NCI-H446 treated with DMSO at 0.1 percent for 48 hours (cell line): ENCODE data around the gene TNIK.

ENCODE experiments used
- DNase-seq: peaks from one replicate; lab custom pipeline; 2025; lab: John Stamatoyannopoulos, UW

Gene TNIK

DNA sequence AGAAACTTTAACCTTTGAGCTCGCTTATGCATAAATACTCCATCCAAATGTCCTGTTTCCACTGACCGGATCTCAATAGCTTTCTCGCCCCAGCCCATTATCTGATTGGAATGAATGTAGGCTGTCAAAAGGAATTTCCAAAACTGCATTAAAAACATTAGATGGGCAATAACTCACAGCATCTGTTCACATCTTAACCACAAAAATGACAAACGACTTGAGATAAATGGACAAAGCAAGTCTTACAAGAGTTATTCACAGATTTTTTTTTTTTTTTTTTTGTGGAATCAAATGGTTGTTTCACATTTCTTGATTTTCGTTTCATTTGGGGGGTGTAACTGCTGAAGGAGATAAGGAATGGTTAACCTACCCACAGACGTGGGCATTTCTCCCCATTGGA, 394.0 kb downstream of the TNIK start:
- DNase-seq, result no peak

DNA sequence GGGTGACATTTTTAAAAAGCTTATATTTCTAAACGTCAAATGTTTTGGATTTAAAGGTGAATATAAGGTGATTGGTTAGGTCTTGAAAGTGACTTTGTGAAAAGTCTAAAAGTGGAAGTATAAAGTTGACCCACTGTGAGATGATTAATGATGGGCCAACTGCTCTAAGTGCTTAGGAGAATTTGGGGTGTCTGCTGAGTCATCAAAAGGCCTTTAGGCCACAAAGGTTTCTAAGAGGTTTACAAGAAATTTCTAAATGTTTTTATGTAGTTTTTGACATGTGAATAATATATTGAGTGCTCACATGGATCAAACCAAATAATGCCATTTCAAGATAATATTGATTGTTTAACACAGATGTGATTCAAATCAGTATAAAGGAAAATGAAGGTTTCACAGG, 394.5 kb downstream of the TNIK start:
- DNase-seq, result no peak

DNA sequence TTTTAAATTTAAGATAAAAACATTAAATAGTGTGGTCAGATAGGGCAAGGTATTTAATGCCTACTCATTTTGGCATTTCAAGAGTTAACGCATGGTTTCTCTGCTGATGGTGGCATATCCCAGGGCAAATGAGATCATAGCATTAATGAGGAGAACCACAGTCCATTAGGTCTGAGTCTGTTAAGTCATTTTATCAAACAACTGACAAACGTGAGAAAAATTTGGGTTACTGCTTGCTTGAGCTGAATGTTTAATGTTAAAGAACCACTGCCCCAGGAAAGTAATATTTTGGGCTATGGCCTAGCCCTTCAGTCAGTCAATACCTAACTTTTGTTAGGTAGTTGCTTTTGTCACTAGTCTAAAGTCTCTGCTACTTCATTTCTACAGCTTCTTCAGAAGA, 395.7 kb downstream of the TNIK start:
- no peak for DNase-seq

DNA sequence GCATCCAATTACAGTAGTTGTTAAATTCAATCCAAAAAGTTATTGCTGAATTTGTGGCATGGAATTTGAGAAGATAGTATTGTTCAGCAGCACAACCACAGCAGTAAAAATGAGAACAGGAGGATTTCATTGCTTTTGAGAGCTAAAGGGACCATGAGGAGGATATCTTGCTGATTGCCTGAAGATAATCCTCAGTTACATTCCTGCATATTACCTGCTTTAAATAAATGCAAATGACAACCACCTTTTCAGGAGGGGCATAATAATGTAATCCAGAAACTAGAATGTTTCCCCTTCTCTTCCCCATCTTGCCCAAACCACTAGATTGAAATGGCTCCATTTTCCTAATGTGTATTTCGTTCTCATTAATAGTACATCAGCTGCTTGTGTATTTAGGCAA, 398.5 kb downstream of the TNIK start:
- DNase-seq, result no peak

DNA sequence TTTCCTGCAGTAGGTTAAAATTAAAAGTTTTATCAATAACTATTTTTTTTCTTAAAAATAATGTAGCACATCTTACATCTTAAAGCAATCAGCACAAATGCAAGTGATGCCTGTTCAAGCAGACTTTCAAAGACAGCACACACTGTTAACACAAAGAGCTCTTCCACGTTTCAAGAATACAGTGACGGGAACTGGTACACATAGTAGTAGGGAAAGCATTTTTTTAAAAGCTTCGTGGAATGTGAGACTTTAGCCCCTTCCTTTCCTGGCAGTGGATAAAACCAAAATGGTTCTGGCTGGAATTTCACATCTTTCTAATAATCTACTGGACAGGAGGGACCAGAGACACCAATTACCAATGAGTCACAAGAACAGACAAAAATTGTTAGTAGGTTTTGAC, 400.2 kb downstream of the TNIK start:
- no peak for DNase-seq

DNA sequence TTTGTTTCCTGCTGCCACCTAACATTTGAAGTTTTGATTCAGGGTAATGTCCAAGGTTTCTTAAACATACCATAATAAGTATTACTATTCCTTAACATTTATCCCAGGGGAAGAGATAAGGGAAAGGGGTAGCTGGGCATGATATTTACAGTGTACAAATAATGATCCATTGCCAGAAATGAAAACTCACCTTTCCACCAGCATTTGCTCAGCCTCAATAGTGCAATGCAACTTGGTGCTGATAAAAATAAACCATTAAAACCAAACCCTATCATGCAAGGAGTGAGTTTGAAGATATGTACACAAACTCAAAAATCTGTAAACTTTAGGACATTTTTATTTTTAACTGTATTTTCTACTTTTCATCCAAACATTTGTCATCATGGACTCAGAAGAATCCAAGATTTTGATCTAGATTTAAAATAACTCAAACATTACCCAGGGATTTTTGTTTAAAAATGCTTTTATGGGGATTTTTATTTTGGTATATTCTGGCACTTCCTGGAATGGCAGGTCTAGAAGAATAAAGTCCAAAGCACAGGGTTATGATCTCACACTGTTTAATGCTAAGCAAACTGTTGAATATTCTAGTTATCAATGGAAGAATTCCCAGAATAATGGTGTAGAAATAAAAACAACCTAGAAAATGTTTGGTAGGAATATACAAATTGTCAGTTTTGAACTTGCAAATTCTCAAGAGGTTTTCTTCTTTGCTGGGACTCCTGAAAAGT, 401.2 kb downstream of the TNIK start:
- no peak for DNase-seq

DNA sequence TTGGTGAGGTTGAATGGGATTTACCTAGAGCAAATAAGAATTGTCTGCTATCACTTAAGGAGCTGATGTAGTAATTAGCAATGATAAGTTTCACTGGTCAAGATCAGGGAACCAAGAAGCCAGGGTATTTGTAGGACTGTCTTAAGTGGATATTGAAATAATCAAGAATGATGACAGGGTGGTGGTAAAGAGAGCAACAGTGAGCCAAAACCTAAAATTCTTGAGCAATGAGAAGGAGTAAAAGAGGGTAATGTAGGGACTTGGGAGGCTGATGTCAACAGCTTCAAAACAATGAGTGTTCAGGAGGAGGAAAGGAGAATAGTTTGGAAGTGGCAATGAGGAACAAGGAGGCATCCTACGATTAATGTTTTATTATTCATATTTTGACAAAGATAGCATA, 402.1 kb downstream of the TNIK start:
- no peak for DNase-seq

DNA sequence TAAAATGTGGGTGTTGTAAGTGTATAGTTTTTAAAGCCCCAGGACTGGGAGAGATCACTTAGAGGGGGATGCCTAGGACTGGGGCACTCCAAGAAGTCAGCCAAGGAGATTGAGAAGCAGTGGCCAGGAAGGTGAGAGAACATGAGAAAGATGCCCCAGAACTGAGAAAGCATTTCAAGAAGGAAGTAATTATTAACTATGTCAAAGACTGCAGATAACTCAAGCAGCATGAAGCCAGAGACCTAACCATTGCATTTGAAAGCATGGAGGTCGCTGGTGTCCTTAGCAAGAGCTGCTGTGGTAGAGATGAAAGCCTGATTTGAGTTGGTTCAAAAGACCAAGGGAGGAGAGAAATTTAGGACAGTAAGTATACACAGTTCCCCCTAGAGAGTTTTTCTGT, 403.1 kb downstream of the TNIK start:
- DNase-seq, result no peak

DNA sequence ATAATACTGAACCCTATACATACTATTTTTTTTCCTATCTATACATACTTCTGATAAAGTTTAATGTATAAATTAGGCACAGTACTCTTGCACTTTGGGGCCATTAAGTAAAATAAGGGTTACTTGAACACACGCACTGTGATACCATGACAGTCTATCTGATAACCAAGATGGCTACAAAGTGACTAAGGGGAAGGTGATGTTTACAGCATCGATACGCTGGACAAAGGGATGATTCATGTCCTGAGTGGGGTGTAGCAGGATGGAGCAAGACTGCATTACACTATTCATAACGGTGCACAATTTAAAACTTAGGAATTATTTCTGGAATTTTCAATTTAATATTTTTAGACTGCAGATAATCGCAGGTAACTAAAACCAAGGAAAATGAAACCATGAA, 403.7 kb downstream of the TNIK start:
- DNase-seq, result no peak

DNA sequence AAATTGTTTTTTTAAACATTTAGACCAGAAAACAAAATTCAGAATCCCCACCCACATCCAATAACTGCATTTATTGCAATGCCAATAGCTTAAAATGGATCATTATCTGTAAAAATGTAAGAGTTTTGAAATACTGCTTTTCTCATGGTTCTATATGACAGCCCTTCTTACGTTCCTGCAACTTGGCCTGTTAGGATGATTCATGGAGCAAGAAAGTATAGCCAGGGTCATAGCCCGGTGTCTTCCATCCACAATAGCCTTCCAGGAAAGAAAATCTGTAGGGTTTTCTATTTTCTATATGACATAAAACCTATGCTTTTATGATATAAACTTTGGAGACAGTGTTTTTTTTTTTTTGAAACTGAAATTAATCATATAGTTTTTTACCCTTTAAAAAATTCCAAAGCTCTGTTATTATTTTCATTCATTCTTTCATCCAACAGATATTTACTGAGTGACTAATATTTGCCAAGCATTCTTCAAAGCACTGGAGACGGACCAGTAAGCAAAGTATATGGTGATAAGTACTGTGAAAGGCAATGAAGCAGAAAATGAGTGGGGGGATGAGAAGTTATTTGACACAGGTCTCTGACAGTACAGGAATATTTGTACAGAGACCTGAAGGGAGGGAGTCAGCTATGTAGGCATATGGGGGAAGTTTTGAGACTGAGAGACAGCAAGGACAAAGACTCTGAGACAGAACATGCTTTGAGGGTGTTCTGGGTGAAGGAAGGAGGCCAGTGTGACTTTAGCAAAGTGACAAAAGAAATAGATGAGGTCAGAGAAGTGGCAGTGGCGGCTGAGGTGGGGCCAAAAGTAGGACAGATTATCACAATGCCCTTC, 404.6 kb downstream of the TNIK start:
- DNase-seq, result peak; percentile 25

DNA sequence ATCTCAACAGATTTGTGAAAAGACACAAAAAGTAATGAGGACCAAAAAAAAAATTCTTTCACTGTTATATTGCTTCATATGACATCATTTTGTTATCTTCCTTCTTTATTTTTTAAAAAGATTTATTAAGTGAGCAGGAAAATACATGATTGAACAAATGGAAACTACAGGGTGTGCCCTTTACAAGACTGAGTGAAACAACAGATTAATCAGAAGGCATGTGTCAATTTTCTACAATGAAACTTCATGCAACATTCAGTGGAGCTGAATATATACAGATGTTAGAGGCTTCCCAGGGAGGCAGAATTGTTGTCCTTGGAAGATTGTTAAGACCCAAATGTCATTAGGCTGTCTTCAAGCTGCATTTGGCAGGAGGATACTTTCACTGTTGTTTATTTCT, 405.3 kb downstream of the TNIK start:
- no peak for DNase-seq

DNA sequence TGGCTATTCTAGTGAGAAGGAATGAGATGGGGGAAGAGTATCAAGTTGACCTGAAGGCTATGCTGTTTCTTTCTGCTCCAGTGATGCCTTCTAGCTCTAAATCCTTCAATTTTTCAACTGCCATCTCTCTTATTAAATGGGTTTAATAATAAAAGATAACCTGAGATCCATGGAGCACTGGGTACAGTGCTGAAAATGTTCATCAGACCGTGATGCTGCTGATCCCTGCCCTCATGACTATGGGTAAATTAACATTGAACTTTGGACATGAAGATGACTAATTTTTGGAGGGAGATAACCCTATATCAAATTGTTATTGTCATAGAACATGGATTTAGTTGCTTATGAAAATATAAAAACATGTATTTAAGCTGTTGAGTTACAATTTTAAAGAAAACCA, 406.0 kb downstream of the TNIK start:
- DNase-seq, result no peak

DNA sequence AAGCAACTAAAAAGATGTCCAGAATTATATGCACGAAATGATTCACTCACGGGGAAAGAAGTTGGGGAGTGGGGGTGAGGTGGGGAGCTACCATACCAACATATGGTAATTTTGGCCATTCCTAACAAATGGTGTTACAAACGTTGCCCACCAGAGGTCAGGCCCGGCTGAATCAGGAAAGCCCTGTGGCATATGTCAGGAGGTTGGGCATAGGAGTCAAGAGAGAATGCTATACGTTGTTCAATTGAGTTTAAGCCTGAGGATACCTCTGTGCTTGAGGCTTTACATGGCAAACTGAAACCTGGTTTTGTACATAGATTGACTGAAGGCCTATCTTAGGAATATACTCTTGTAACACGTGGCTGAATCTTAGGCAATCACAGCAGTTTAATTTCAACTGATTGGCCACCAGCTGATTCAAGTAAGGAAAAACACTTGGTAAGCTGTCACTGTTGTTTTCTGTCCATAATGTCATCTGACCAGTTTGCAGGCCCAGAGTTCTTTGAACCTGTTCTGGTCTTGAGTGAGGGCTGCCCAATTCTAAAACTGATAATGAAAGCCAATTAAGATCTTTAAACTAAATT, 410.3 kb downstream of the TNIK start:
- DNase-seq, result peak; percentile 64

DNA sequence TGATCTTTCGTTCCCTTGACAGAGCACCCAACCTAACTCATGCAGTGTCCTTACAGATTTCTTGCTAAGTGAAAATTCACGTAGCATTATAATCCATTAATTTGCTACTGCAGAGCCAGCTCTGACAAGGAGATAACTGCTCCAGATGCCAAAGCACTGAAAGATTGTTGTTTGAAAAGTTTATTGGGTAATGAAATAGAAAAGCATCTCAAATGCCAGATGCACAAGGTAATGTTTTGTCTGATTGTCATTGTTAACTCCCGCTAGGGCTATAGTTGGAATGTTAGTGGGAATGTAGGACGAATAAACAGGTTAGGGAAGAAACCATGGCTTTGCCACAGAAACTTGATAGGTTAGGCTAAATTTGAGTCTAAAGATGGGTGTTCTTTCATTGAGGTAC, 413.4 kb downstream of the TNIK start:
- DNase-seq, result no peak

DNA sequence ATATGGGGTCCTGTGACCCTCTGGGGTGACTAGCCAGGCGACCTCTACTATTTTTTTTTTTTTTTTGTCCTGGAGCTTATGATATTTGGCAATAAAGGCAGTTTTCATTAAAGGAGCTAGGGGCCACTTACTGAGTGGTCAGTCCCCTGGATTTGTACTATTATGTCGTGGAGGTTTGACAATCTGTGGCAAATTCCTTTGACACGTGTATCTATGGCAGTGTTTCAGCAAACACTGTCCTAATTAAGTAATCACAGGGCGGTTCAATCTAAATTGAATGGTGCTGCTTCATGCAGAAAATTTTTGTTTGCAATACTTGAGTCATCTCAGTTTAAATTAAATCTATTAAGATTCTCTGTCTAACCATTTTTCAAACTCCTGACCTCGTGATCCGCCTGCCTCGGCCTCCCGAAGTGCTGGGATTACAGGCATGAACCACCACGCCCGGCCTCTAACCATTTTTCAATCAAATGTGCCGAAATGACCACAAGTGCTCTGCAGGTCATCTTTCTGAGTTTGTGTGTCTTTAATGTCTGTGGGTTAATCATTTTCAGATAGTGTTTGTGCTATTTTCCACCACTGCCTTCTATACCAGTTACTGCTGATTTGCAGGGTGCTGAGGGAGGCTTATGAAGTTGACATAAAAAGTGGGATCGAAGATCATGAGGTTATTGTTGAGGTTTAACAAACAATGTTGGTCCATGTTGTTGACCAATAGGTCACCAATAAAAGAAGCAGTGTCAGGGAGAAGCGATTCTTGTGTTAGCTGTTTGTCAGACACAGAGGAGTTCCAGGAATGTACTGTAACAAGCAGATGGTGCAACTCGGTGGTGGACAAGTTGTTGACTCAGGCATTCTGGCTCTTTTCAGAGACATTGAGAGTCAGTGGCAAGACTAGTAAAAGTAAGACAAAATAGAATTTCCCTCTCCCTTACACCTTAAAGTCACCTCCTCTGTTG, 415.1 kb downstream of the TNIK start:
- peak; percentile 37 for DNase-seq

DNA sequence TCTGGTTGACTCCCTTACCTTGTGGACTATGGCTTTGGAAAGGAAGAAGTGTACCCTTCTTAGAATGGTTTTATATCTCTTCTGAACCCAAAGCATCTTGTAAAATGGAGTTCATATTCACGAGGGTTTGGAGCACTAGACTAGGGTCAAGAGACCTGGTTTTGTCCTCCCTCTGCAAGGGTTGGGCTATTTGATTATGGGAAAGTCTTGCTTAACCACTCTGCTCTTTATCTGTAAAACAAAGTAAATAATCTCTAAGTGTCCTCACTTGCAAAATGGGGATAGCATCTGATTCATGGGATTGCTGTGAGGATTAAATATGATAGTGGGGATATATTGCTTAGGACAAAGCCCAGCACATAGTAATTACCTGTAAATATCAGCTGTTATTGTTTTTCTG, 415.8 kb downstream of the TNIK start:
- DNase-seq, result no peak

DNA sequence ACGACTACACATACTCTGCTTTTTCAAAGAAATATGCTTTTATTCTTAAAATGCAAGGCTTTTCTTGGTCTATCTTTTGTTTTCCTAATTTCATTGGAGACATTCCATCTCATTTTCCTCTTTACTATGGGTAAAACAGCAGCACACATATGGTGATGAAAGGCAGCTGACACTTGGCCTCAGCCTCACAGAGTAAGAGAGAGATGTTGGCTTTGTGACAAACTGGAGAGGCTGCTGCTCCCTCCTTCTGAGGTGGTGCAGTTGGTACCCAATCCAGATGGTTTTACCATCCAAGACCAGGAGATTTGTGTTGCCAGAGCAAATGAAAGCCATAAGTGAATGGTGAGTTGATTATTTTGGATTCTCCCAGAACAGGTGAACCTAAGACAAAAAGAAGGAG, 420.5 kb downstream of the TNIK start:
- DNase-seq, result peak; percentile 73

DNA sequence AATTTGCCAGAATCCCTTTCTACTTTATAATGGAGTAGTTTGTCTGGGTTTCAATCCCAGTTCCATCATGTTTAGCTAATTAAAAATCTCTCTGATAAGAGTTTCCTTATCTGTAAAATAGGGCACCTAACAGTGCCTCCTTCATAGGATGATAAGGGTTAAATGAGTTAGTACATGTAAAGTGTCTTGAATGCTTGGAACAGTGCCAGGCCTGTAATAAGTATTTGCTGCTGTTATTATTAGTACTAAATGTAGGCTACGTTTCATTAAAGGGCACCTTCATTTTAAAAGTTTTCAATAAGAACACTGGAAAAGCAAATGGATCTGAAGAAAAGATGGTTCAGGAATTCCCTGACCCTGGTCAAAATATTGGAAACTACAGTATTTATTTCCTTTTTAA, 421.9 kb downstream of the TNIK start:
- DNase-seq, result no peak

DNA sequence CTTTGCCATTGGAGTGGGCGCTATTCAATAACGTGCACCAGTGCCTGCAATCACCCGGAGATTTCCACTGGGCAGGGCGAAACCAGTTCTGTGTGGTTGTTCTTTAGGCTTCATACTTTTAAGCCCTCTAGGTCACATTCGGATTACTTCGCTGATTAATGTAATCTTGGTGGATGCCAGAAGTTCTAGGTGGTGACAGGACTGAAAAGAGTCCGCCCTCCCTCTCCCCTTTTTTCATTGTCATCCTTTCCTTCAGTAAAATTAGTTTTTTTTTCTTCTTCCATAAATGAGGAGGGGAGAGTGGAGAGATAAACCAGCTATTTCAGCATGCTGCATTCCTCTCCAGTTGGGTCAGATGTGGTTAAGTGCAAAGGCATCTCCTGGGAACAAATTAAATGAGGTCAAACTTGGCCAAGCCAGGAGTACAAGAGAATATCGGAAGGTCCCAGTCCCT, 431.4 kb downstream of the TNIK start:
- DNase-seq, result no peak

DNA sequence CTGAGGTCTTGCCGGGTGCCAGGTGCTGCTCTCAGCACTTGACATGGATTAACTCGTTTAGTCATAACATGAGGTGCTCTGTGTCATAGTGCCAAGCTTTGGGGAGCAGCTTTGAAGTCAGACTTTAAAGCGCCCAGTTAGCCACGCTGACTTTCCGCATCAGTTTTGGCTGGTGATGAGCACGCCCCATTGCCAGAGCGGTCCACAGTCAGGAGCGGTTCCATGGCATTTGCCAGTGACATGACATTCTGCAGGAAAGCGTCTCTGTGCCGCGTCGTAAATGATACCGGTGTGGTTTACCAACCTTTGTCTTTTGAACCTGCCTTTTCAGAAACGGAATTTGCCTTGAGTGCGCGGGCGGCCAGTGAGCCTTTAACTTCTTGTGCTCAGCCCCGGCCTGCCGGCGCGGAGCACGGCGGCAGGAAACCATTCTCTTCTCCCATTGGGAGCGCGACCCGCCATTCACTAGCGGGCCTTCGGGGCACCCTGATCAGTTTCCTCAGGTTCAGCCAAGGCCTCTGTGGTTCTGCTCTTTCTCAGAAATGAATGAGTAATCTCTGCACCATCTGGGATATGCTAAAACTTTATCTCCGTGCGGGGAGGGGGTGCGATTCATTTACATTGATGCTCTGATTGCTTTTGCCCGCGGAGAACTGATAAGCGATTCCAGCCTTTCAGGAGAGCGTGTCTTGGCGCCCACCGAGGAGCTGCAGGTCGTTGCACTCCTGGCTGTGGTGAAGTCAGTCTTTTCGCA, 432.0 kb downstream of the TNIK start:
- no peak for DNase-seq

DNA sequence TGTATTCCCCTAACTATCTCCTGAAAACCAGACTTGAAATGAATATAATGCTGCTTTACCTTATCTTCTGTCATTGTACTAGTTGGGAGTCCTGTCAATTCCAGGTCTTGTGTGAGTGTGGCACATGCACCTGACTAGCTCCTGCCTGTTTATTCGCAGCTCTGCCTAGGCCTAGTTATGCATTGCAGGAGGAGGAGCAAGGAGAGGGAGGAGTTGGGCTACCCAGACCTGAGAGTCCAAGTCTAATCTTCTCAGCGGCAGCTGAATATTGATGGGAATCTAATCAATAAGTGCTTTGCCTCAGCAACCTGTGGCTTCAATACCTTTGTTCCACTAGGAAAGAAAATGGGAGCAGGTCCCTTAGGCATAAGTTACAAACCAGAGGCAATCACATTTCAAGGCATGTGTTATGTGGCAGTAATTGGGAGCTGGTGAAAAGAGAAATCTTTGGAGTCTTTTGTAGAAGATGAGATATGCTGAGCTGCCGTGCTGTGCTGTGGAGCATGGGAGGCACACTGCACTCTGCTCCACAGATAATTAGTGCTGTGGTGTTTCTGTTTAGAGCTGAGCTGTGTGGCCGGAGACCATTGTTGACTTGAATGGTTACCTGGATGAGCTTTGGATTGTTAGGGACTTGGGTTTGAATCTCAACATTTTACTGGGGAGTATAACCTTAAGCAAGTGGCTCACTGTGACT, 433.5 kb downstream of the TNIK start, which contains the start of gene SLC2A2:
SLC2A2 (minus strand) TSS at position 124 of the 697 bp plus-strand sequence; CDS start at position 74, 50 bp downstream.
- no peak for DNase-seq
